Prostate gland (tissue), 2 donors: ENCODE measurements around the gene PIK3C2G.

Experiments used
- CTCF ChIP-seq, 4 experiments: fragments of 200-600 bp in 2 of 4; fragments of 450-650 bp in 2 of 4; sonication (generic) in 2 of 4; IDR thresholded peaks; 1 replicate in 3 of 4; 2 replicates in 1 of 4; pipeline ENCODE4 v1.5.1; 2016 to 2019; ENCODE audit warnings: antibody characterized with exemption in 4 of 4, mild to moderate bottlenecking in 2 of 4, moderate library complexity in 2 of 4
- POLR2A ChIP-seq: fragments of 450-650 bp; IDR thresholded peaks from one replicate; pipeline ENCODE4 v1.6.1; 2016; ENCODE audit warnings: antibody characterized with exemption, mild to moderate bottlenecking

GRCh38 chr12:18416412-18416811 lies 155.1 kb downstream of the PIK3C2G start:
- TF ChIP-seq CTCF (IDR thresholded peaks at IDR 0.05): no peak
- TF ChIP-seq POLR2A: no peak
